Measurements from ENCODE around the gene HEY2.
A peak's percentile ranks its signal among the peaks of the same experiment; 100 is the strongest.

HEY2 gene

GRCh38 chr6:125745281-125746018 is 4.0 kb upstream of the HEY2 start:
- no peak for DNase-seq

GRCh38 chr6:125746019-125746414 is 3.4 kb upstream of the HEY2 start:
- no peak for DNase-seq

GRCh38 chr6:125746731-125747588 is 2.5 kb upstream of the HEY2 start:
- DNase-seq, result peak; percentile 77

- DNase-seq, result peak; percentile 22
Observed at GRCh38 chr6:125747589-125748405, 1.6 kb upstream of the HEY2 start.

- DNase-seq, result peak; percentile 9
Observed at GRCh38 chr6:125748406-125749172, 843 bp upstream of the HEY2 start.

GRCh38 chr6:125749865-125750691 is 646 bp downstream of the HEY2 start:
- DNase-seq, result peak; percentile 18

- DNase-seq, result no peak
Observed at GRCh38 chr6:125750692-125751333, 1.4 kb downstream of the HEY2 start.

GRCh38 chr6:125751334-125751916 is 2.0 kb downstream of the HEY2 start:
- DNase-seq, result no peak

- no peak for DNase-seq
Observed at GRCh38 chr6:125752773-125753172, 3.3 kb downstream of the HEY2 start.

- peak; percentile 56 for DNase-seq
Observed at GRCh38 chr6:125753218-125753936, 3.9 kb downstream of the HEY2 start.

GRCh38 chr6:125753937-125754259 is 4.5 kb downstream of the HEY2 start:
- no peak for DNase-seq

- DNase-seq, result no peak
Observed at GRCh38 chr6:125754566-125754965, 5.1 kb downstream of the HEY2 start.

GRCh38 chr6:125759184-125759902 is 9.9 kb downstream of the HEY2 start:
- no peak for DNase-seq

- DNase-seq, result no peak
Observed at GRCh38 chr6:125759959-125760457, 10.6 kb downstream of the HEY2 start.

GRCh38 chr6:125764121-125764671 is 14.8 kb downstream of the HEY2 start:
- DNase-seq, result no peak

GRCh38 chr6:125765944-125766343 is 16.5 kb downstream of the HEY2 start:
- DNase-seq, result no peak

- DNase-seq, result no peak
Observed at GRCh38 chr6:125766641-125767040, 17.2 kb downstream of the HEY2 start.

- no peak for DNase-seq
Observed at GRCh38 chr6:125769147-125769783, 19.8 kb downstream of the HEY2 start.
